ENCODE data around the gene PFDN4. TPM values are rescaled to one million over a fixed set of nuclear protein-coding genes. Genes with fewer than 3 reads are reported as not detected.

Gene PFDN4
- total and polyA plus RNA-seq, 2 of the 13 experiments (the other 11 are each of a cell fraction or from before 2014, with no cell fraction given): 59.8 to 227 TPM

DNA sequence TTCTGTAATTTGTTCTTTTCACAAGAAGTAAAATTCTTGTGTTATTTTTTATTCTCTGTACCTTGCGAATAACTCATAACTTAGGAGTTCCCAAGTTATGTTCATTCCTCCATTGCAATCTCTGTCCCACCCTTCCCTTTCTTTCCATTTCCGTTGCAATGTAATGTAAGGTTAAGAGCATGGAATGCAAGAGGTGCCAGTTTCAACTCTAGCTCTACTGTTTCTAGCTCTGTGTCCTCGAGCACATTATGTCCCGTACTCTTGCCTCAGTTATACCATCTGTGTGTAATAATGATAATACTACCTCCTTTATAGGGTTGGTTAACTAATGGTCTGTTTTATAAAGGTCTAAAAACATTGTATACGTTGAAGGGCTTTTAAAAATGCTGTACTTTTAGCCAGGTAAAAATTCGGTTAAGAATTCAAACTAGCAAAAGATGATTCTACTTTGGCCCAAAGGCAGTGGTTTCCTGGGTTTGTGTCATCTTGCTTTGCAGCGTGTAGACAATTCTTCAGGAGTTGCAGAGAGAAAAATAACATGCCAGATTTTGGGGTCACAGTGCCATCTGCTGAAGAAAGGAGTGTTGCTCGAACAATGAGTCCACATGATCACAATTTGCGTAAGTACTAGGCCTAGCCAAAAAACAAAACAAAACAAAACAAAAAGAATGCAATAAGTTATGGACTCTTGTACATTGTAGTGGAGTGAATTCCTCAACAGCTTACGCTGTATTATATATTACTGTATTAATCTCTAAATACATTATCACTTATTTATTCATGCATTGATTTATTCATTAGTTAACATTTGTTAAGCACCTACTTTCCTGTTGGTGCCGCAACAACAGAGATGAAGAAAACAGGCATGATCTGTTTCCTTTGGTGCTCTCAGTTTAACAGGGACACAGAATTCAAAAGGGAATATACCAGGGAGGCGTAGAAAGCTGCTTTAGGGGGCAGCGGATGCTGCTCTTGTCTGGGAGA lies 10.0 kb upstream of the PFDN4 start (continued):
- TF ChIP-seq ZNF660 (CRISPR knock-in tag; IDR thresholded peaks at IDR 0.05; ENCODE audit: borderline replicate concordance, low read depth) (no peak), ZHX2 (IDR thresholded peaks at IDR 0.05; ENCODE audit: low read depth) (no peak), ZHX2 (CRISPR knock-in tag; IDR thresholded peaks at IDR 0.05; ENCODE audit: borderline replicate concordance) (no peak), ZNF7 (CRISPR knock-in tag; IDR thresholded peaks at IDR 0.05) (no peak), TOPORS (CRISPR knock-in tag; IDR thresholded peaks at IDR 0.05) (no peak), ZKSCAN1 (IDR thresholded peaks at IDR 0.05; ENCODE audit: low read length) (no peak), MAFF (IDR thresholded peaks at IDR 0.05; ENCODE audit: low read depth, low read length) (peak; percentile 23; the same call in 1 of the 2 replicates), ZBTB37 (CRISPR knock-in tag; IDR thresholded peaks at IDR 0.05) (no peak), EP300 (IDR thresholded peaks at IDR 0.05; ENCODE audit: low read depth in 2 of 2, low read length in 2 of 2) (no peak), EP300 (CRISPR knock-in tag; IDR thresholded peaks at IDR 0.05; ENCODE audit: borderline replicate concordance) (no peak), KDM5A (IDR thresholded peaks at IDR 0.05; ENCODE audit: borderline replicate concordance, low read length) (peak; percentile 30; the same call in 1 of the 2 replicates), JDP2 (CRISPR knock-in tag; IDR thresholded peaks at IDR 0.05; ENCODE audit: borderline replicate concordance) (no peak), ZSCAN25 (CRISPR knock-in tag; IDR thresholded peaks at IDR 0.05) (no peak), ZNF124 (CRISPR knock-in tag; IDR thresholded peaks at IDR 0.05) (no peak), ZNF484 (CRISPR knock-in tag; IDR thresholded peaks at IDR 0.05; ENCODE audit: borderline replicate concordance, low read depth) (no peak), SRSF4 (IDR thresholded peaks at IDR 0.05; ENCODE audit: low read depth, low read length, poor library complexity, severe bottlenecking) (no peak), EEA1 (CRISPR knock-in tag; IDR thresholded peaks at IDR 0.05; ENCODE audit: borderline replicate concordance) (no peak), ZC3H13 (CRISPR knock-in tag; IDR thresholded peaks at IDR 0.05) (no peak), RXRA (CRISPR knock-in tag; IDR thresholded peaks at IDR 0.05) (no peak; the same call in 1 of the 2 replicates), PAWR (CRISPR knock-in tag; IDR thresholded peaks at IDR 0.05; ENCODE audit: borderline replicate concordance) (no peak), ZNF619 (CRISPR knock-in tag; IDR thresholded peaks at IDR 0.05) (no peak), MXI1 (IDR thresholded peaks at IDR 0.05; ENCODE audit: borderline replicate concordance, low read depth, low read length) (peak; percentile 15; the same call in 1 of the 3 replicates)
- TF ChIP-seq, protein P1, sequence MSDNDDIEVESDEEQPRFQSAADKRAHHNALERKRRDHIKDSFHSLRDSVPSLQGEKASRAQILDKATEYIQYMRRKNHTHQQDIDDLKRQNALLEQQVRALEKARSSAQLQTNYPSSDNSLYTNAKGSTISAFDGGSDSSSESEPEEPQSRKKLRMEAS (IDR thresholded peaks at IDR 0.05): no peak
